SK-N-SH (cell line): ENCODE results near the gene ZMYND19.
"Not testable (repeated sequence)": the region's sequence is repeated elsewhere in the genome, so short reads cannot be mapped to it uniquely, and the experiment has no call there.

Experiments
- CTCF ChIP-seq: fragments of 200-600 bp; sonication (generic); IDR thresholded peaks from 2 replicates; pipeline ENCODE4 v1.6.1; 2017; ENCODE audit warnings: antibody characterized with exemption, mild to moderate bottlenecking, moderate library complexity
- EP300 ChIP-seq, 2 experiments: IDR thresholded peaks; 2 replicates each; pipeline versions ENCODE4 v1.4.0 to v1.6.1; 2012; ENCODE audit warnings: borderline replicate concordance in 1 of 2, low read depth in 1 of 2, low read length in 1 of 2
- MXI1 ChIP-seq: IDR thresholded peaks from 2 replicates; pipeline ENCODE4 v1.6.1; 2012; ENCODE audit warnings: mild to moderate bottlenecking, low read depth, low read length, improper control_type of control experiment
- REST ChIP-seq: IDR thresholded peaks from 2 replicates; pipeline ENCODE4 v1.6.1; 2012; ENCODE audit warnings: mild to moderate bottlenecking, low read depth, low read length, moderate library complexity

- not testable (repeated sequence) for TF ChIP-seq CTCF; EP300 (IDR thresholded peaks at IDR 0.05; ENCODE audit: borderline replicate concordance in 1 of 2, low read depth in 1 of 2, low read length in 1 of 2); MXI1; REST
Observed at GRCh38 chr9:137568445-137568844, 21.9 kb downstream of the ZMYND19 start.
